Measurements from ENCODE around the gene CTNNBL1.

CTNNBL1 gene

GRCh38 chr20:37921341-37921929 lies 227.6 kb downstream of the CTNNBL1 start:
- DNase-seq: no peak
